ENCODE data around the gene HORMAD1.
"Not testable (repeated sequence)": the region's sequence is repeated elsewhere in the genome, so short reads cannot be mapped to it uniquely, and the experiment has no call there.

Gene HORMAD1

DNA sequence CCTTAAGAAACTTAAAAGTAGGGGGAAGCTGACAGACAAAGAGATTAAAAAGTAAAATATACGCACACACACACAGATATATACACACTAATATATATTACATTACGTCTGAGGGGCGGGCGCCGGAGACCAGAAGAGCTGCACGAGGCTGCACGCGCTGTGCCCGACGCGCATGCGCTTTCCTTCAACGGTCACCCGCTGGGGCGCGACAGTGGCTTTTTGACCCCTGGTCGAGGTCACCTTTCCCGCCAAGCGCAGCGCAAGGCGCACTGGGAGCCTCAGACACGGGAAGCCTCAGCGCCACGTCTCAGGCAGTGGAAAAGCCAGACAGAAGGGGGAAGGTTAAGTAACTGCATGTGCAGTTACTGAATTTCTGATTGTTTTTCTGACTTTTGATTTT lies at the start of gene HORMAD1:
HORMAD1 (minus strand) TSS at position 193 of the 400 bp plus-strand sequence. CDS start 1,390 bp downstream, outside the sequence.
- FAIRE-seq, result no peak

GRCh38 chr1:150767704-150768103 lies 47.0 kb upstream of the HORMAD1 start:
- not testable (repeated sequence) for FAIRE-seq

- FAIRE-seq, result not testable (repeated sequence)
These were observed 45.2 kb upstream of the HORMAD1 start for GRCh38 chr1:150765977-150766301.

DNA sequence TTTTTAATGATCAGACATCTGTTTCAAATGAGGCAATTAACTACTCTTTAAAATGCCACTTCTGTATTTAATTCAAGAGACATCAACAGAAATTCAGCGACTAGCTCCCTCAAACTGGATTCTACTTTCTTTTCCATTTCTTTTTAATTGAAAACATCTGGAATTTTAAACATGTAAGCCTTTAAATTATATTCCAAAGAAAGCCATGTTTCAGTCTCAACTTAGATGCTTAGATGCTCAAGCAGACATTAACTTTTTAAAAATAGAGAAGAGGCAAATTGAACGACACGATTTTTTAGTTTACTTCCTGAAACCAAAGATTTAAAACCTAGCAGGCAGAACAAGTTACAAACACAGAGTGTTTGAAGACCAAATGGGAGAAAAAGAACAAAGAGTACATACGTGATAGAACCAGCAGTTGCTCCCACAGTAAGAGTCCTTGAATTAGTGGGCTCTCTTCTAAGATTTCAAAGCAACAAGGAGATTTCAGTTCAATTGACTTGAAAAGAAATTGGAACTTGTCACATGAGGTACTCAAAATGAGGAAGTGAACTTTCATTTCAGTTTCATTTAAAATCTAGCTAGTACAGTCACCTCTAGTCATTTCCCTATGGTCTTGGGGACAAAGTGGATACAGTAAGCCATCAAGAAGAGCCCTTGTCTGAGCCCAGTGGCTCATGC lies 44.7 kb upstream of the HORMAD1 start, which contains the start of gene CTSS:
CTSS (minus strand) TSS at position 483 of the 681 bp plus-strand sequence. CDS start 1,015 bp downstream, outside the sequence.
- FAIRE-seq, result no peak

GRCh38 chr1:150764617-150765101 lies 44.0 kb upstream of the HORMAD1 start:
- FAIRE-seq, result no peak

DNA sequence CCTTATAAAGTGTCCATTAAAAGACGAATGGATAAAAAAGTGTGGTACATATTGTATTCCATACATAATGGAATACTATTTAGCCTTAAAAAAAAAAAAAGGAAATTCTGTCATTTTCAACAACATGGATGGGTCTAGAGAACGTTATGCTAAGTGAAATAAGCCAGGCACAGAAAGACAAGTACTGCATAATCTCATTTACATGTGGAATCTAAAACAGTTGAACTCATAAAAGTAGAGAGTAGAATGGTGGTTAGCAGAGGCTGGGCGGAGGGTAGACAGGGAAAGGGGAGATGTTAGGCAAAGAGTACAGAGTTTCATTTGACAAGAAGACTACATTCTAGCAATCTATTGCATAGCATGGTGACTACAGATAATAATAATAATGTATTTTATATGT lies 42.3 kb upstream of the HORMAD1 start:
- FAIRE-seq, result no peak

DNA sequence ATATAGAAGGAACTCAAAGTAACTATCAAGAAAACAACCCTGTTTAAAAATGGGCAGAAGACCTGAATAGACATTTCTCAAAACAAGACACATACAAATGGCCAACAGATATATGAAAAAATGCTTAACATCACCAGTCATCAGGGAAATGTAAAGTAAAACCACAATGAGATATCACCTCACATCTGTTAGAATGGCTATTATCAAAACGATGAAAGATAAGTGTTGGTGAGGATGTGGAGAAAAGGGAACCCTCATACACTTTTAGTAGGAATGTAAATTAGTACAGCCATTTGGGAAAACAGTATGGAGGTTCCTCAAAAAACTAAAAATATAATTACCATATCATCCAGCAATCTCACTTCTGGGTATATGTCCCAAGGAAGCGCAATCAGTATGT lies 41.9 kb upstream of the HORMAD1 start:
- no peak for FAIRE-seq

- FAIRE-seq, result no peak
These were observed 41.1 kb upstream of the HORMAD1 start for GRCh38 chr1:150761801-150762200.

DNA sequence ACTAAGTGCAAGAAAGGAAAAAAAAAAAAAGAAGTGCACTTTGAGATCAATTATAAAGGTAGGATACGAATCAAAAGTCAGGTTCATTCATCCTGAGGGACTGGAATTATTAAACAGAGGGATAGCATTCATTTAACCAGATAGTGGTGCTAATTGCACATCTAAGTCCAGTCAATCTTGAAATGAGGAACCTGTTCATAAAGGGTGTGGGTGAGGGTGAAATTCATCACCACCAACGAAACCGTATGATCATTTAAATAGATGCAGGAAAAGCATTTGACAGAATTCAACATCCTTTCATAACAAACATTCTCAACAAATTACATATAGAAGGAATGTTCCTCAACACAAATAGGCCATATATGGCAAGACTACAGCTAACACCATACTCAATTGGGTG lies 39.3 kb upstream of the HORMAD1 start:
- no peak for FAIRE-seq

DNA sequence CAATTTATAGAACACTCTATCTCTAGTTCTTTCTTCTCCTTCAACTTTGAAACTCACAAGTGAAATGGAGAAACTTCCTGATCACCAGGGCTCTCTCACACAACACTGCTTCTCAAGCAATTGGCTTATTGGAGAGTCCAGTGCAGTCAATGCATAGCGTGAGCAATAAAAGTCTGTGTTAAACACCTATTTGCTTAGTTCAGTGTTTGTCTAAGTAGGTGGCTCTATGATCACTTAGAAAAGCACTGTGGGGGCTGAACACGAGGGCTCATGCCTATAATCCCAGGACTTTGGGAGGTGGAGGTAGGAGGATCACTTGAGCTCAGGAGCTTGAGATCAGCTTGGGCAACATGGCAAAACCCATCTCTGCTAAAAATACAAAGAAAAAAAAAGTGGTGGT lies 32.7 kb upstream of the HORMAD1 start:
- FAIRE-seq, result no peak

GRCh38 chr1:150751443-150751842 lies 30.7 kb upstream of the HORMAD1 start:
- FAIRE-seq, result no peak

- FAIRE-seq, result no peak
These were observed 29.1 kb upstream of the HORMAD1 start for GRCh38 chr1:150749720-150750311.

DNA sequence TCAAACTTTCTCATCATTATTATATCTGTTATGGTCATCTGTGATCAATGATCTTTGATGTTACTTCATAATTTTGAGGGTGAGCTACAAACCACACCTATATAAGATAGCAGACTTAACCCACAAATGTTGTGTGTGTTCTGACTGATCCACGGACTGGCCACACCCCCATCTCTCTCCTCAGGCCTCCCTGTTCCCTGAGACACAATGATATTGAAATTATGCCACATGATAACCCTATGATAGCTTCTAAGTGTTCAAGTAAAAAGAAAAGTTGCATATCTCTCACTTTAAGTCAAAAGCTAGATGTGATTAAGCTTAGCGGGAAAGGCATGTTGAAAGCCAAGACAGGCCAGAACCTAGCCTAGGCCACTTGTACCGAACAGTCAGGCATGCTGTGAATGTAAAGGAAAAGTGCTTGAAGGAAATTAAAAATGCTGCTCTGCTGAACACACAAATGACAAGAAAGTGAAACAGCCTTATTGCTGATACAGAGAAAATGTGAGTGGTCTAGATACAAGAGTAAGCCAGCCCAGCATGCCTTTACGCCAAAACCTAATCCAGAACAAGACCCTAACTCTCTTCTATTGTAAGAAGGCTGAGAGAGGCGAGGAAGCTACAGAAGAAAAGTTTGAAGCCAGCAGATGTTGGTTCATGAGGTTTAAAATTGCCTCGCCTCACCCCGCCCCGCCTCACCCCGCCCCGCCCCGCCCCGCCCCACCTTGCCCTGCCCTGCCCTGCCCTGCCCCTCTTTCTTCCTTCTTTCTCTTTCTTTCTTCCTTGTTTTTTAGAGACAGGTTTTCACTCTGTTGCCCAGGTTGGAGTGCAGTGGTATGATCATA lies 28.4 kb upstream of the HORMAD1 start:
- FAIRE-seq, result no peak

- FAIRE-seq, result no peak
These were observed 9.5 kb upstream of the HORMAD1 start for GRCh38 chr1:150730130-150730721.

DNA sequence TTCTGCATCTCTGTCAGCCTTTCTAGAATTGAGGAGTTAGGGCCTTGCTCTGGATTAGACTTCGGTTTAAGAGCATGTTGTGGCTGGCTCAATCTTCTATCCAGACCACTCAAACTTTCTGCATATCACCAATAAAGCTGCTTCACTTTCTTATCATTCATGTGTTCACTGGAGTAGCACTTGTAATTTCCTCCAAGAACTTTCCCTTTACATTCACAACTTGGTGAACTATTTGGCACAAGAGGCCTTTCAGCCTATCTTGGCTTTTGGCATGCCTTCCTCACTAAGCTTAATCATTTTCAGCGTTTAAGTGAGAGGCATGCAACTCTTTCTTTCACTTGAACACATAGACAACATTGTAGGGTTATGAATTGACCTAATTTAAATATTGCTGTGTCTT lies 3.6 kb upstream of the HORMAD1 start:
- FAIRE-seq, result no peak

DNA sequence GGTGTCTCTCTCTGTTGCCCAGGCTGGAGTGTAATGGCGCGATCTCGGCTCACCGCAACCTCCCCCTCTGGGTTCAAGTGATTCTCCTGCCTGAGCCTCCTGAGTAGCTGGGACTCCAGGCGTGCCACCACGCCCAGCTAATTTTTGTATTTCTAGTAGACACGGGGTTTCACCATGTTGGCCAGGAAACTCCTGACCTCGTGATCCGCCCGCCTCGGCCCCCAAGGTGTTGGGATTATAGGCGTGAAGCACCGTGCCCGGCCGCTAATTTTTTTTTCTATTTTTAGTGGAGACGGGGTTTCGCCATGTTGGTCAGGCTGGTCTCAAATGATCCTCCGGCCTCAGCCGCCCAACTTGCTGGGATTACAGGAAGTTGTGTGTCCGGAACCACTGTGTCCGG lies 597 bp downstream of the HORMAD1 start:
- FAIRE-seq, result no peak

- FAIRE-seq, result no peak
These were observed 2.3 kb downstream of the HORMAD1 start for GRCh38 chr1:150718225-150718891.

- not testable (repeated sequence) for FAIRE-seq
These were observed 11.7 kb downstream of the HORMAD1 start for GRCh38 chr1:150709031-150709430.

GRCh38 chr1:150708595-150708994 lies 12.1 kb downstream of the HORMAD1 start:
- FAIRE-seq, result no peak

- FAIRE-seq, result no peak
These were observed 14.6 kb downstream of the HORMAD1 start for GRCh38 chr1:150706091-150706490.

GRCh38 chr1:150703427-150703826 lies 17.3 kb downstream of the HORMAD1 start:
- no peak for FAIRE-seq
